ENCODE measurements around the gene PRSS57.

Gene PRSS57

GRCh38 chr19:638906-639252 lies 56.4 kb downstream of the PRSS57 start:
- no peak for DNase-seq (ENCODE audit: low spot score)
